PC-9 (cell line): ENCODE measurements around the gene CWC15.

ENCODE experiments used
- EZH2 ChIP-seq: fragments of 200-600 bp; sonication (generic); IDR thresholded peaks from 2 replicates; pipeline ENCODE4 v1.8.0; 2017; ENCODE audit warnings: antibody characterized with exemption, low read depth
- TF ChIP-seq, protein P1 (sequence below): fragments of 200-600 bp; sonication (generic); conservative IDR thresholded peaks from 2 replicates; pipeline ENCODE4 v1.6.1; 2017; ENCODE audit warnings: mixed run types, antibody characterized with exemption, mild to moderate bottlenecking, moderate library complexity

DNA sequence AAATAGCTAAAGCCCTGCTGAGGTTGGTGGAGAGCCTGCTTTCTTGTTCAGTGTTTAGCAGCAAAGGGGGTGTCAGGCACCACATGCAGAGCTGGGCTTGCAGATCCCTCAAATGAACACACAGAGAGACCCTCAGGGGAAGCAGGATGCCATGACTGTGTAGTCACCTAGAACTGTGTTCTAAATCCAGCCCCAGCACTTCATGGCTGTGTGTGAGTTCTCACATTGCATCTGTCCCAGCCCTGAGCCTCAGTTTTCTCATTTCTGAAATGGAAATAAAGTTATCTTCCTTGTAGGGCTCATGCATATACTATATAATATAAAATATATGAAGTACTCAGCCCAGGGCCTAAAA lies 47.1 kb downstream of the CWC15 start:
- TF ChIP-seq, protein P1, sequence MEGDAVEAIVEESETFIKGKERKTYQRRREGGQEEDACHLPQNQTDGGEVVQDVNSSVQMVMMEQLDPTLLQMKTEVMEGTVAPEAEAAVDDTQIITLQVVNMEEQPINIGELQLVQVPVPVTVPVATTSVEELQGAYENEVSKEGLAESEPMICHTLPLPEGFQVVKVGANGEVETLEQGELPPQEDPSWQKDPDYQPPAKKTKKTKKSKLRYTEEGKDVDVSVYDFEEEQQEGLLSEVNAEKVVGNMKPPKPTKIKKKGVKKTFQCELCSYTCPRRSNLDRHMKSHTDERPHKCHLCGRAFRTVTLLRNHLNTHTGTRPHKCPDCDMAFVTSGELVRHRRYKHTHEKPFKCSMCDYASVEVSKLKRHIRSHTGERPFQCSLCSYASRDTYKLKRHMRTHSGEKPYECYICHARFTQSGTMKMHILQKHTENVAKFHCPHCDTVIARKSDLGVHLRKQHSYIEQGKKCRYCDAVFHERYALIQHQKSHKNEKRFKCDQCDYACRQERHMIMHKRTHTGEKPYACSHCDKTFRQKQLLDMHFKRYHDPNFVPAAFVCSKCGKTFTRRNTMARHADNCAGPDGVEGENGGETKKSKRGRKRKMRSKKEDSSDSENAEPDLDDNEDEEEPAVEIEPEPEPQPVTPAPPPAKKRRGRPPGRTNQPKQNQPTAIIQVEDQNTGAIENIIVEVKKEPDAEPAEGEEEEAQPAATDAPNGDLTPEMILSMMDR: no peak
- no peak for TF ChIP-seq EZH2
